ENCODE measurements around the gene EFNA5.

- TF ChIP-seq CTCF (optimal IDR thresholded peaks at IDR 0.05 in 1 of 3, IDR thresholded peaks at IDR 0.05 in 1 of 3, conservative IDR thresholded peaks at IDR 0.05 in 1 of 3; ENCODE audit: extremely low read depth in 1 of 3, insufficient read depth in 2 of 3, low read length in 3 of 3) = no peak
- no peak for TF ChIP-seq EZH2 (IDR thresholded peaks at IDR 0.05; ENCODE audit: low read length)
These were observed 302.1 kb downstream of the EFNA5 start for GRCh38 chr5:107368615-107369014.

Data from keratinocyte (primary cell).